ENCODE results near the gene ZBTB20. TPM values are rescaled to one million over a fixed set of nuclear protein-coding genes. Genes with fewer than 3 reads are reported as not detected.

ZBTB20 gene
- total and polyA plus RNA-seq, 2 donors (not counting 1 experiment from before 2014, with no cell fraction given), result 4.0 to 123 TPM

DNA sequence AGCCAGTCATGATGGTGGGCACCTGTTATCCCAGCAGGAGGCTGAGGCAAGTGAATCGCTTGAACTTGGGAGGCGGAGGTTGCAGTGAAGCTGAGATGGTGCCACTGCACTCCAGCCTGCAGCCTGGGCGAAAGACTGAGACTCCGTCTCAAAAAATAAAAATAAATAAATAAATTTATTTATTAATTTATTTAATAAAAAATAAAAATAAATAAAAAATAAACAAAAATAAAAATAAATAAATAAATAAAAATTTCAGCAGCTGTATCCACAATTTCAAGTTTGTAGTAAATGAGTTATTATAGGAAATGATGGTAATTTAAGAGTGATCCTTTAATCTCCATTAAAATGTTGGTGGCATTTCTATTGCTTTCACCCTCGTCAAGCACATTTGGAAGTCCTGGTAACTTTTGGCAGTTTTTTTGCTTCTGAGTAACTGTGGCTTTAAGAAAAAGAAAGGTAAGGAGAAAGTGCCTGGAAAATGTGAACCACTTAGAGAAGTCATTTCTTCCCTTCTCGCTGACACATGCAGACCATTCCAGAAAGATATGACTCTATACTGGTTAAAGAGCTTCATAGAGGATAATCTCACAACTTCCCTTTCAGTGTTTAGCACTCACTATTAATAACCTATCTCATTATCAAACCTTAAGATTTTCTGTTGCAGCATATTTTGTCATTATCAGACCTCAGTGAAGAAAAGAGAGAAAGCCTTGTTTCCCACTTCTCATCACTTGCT lies 556.6 kb downstream of the ZBTB20 start:
- Mint-ChIP-seq H3K4me3 (no peak overlapping the region), H3K27me3 (no peaks in the 10 kb centered on the region), H3K27ac (no peak overlapping the region), H3K9me3 (ENCODE audit: insufficient read depth) (no peaks in the 10 kb centered on the region), H3K4me1 (peaks cover 3% of the 10 kb centered on the region)
- no peak overlapping the region for H3K27ac ChIP-seq (ENCODE audit: low read length in 2 of 2)
- H2AFZ ChIP-seq (ENCODE audit: insufficient read depth, low read depth, low read length, poor library complexity, severe bottlenecking), result no peak overlapping the region
- ATAC-seq (ENCODE audit: low read depth) (no peak), DNase-seq (no peak)
- H3K27me3 ChIP-seq (replicated peaks in 1 of 4; ENCODE audit: control extremely low read depth in 1 of 4, control insufficient read depth in 3 of 4, insufficient read depth in 4 of 4, low read length in 3 of 4), result no peaks in the 10 kb centered on the region
- H3K4me3 ChIP-seq (ENCODE audit: control extremely low read depth in 1 of 5, extremely low read depth in 1 of 5, insufficient read depth in 1 of 5, low read depth in 2 of 5, low read length in 4 of 5), result no peak overlapping the region
- no peak overlapping the region for H3K9ac ChIP-seq (ENCODE audit: low read length)
- ChIA-PET CTCF (no interaction called here), POLR2A (no interaction called here)
- no peak overlapping the region for H3K4me2 ChIP-seq (replicated peaks; ENCODE audit: low read depth, low read length, poor library complexity, severe bottlenecking)
- H3K9me3 ChIP-seq (ENCODE audit: control extremely low read depth in 1 of 3, control insufficient read depth in 2 of 3, insufficient read depth in 1 of 3, low read length in 2 of 3), result no peaks in the 10 kb centered on the region
- no peaks in the 10 kb centered on the region for H3K36me3 ChIP-seq (replicated peaks in 1 of 2; ENCODE audit: control extremely low read depth in 1 of 2, control insufficient read depth in 1 of 2, extremely low read depth in 1 of 2, insufficient read depth in 2 of 2, low read length in 1 of 2)
- 100% methylated on average over 1 of the region's 6 CpGs for WGBS (ENCODE audit: insufficient coverage)
- H3K79me2 ChIP-seq (ENCODE audit: control insufficient read depth, insufficient read depth, low read length), result no peaks in the 10 kb centered on the region
- no peaks in the 10 kb centered on the region for H4K20me1 ChIP-seq (ENCODE audit: control insufficient read depth, insufficient read depth, low read length, poor library complexity, severe bottlenecking)
- no peaks in the 10 kb centered on the region for H3K4me1 ChIP-seq (ENCODE audit: control insufficient read depth in 2 of 2, insufficient read depth in 2 of 2, low read length in 2 of 2)
- TF ChIP-seq, protein P1, sequence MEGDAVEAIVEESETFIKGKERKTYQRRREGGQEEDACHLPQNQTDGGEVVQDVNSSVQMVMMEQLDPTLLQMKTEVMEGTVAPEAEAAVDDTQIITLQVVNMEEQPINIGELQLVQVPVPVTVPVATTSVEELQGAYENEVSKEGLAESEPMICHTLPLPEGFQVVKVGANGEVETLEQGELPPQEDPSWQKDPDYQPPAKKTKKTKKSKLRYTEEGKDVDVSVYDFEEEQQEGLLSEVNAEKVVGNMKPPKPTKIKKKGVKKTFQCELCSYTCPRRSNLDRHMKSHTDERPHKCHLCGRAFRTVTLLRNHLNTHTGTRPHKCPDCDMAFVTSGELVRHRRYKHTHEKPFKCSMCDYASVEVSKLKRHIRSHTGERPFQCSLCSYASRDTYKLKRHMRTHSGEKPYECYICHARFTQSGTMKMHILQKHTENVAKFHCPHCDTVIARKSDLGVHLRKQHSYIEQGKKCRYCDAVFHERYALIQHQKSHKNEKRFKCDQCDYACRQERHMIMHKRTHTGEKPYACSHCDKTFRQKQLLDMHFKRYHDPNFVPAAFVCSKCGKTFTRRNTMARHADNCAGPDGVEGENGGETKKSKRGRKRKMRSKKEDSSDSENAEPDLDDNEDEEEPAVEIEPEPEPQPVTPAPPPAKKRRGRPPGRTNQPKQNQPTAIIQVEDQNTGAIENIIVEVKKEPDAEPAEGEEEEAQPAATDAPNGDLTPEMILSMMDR (IDR thresholded peaks at IDR 0.05), result no peak
- no peak for TF ChIP-seq EZH2 (IDR thresholded peaks at IDR 0.05; ENCODE audit: borderline replicate concordance, insufficient read depth, low read depth, low read length, poor library complexity, severe bottlenecking)
- intact Hi-C loops (cut with micrococcal nuclease), result no loop called here

DNA sequence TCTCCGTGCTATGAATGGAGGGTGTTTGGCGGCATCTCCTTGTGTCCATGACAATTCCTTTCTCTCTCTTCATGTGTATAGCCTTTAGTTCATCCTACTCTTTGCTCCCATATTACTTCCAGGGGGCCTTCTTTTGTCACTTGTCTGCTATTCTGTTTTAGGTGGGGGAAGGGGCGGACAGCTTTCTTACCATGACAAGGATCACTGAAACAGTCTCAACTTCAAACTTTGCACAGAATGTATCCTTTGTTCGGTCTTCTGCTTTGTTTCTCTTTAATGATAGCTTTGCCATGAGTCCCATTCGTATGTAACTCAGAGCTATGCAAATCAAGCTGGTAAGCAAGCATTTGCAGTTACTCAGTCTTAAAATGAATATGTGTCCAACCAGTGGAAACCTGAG lies 559.1 kb downstream of the ZBTB20 start:
- no peaks in the 10 kb centered on the region for H3K27me3 ChIP-seq (replicated peaks in 1 of 4; ENCODE audit: control extremely low read depth in 1 of 4, control insufficient read depth in 3 of 4, insufficient read depth in 4 of 4, low read length in 3 of 4)
- no peaks in the 10 kb centered on the region for H3K9me3 Mint-ChIP-seq (ENCODE audit: insufficient read depth)
- H3K4me1 Mint-ChIP-seq, result peaks cover 24% of the 10 kb centered on the region
- H3K4me1 ChIP-seq (ENCODE audit: control insufficient read depth in 2 of 2, insufficient read depth in 2 of 2, low read length in 2 of 2), result no peaks in the 10 kb centered on the region
- ATAC-seq (ENCODE audit: low read depth) (no peak), DNase-seq (no peak)
- no peaks in the 10 kb centered on the region for H3K27me3 Mint-ChIP-seq
- no peaks in the 10 kb centered on the region for H3K9me3 ChIP-seq (ENCODE audit: control extremely low read depth in 1 of 3, control insufficient read depth in 2 of 3, insufficient read depth in 1 of 3, low read length in 2 of 3)
- 88% methylated on average over 2 of the region's 5 CpGs for WGBS (ENCODE audit: insufficient coverage)
- intact Hi-C loops (cut with micrococcal nuclease), result loop anchor here (10.0 kb wide), 1 partner anchor 433 kb away; no protein-coding TSS in a partner anchor
- no peak overlapping the region for H3K27ac ChIP-seq (ENCODE audit: low read length in 2 of 2)
- no peak overlapping the region for H3K4me3 ChIP-seq (ENCODE audit: control extremely low read depth in 1 of 5, extremely low read depth in 1 of 5, insufficient read depth in 1 of 5, low read depth in 2 of 5, low read length in 4 of 5)
- H3K9ac ChIP-seq (ENCODE audit: low read length), result no peak overlapping the region
- TF ChIP-seq, protein P1 (IDR thresholded peaks at IDR 0.05), result no peak
- no peak for TF ChIP-seq EZH2 (IDR thresholded peaks at IDR 0.05; ENCODE audit: borderline replicate concordance, insufficient read depth, low read depth, low read length, poor library complexity, severe bottlenecking)
- no peak overlapping the region for H3K4me2 ChIP-seq (replicated peaks; ENCODE audit: low read depth, low read length, poor library complexity, severe bottlenecking)
- H3K27ac Mint-ChIP-seq, result no peak overlapping the region
- no peak overlapping the region for H3K4me3 Mint-ChIP-seq
- no peaks in the 10 kb centered on the region for H3K79me2 ChIP-seq (ENCODE audit: control insufficient read depth, insufficient read depth, low read length)
- POLR2A ChIA-PET, result no interaction called here
- CTCF ChIA-PET, result no interaction called here
- no peaks in the 10 kb centered on the region for H4K20me1 ChIP-seq (ENCODE audit: control insufficient read depth, insufficient read depth, low read length, poor library complexity, severe bottlenecking)
- no peaks in the 10 kb centered on the region for H3K36me3 ChIP-seq (replicated peaks in 1 of 2; ENCODE audit: control extremely low read depth in 1 of 2, control insufficient read depth in 1 of 2, extremely low read depth in 1 of 2, insufficient read depth in 2 of 2, low read length in 1 of 2)
- H2AFZ ChIP-seq (ENCODE audit: insufficient read depth, low read depth, low read length, poor library complexity, severe bottlenecking), result no peak overlapping the region

Data from B cell (primary cell).